GM12878 (cell line): ENCODE results near the gene SMPD3. TPM values are rescaled to one million over a fixed set of nuclear protein-coding genes. Genes with fewer than 3 reads are reported as not detected.
A peak's percentile ranks its signal among the peaks of the same experiment; 100 is the strongest.

Experiments
- ATAC-seq: fragments of 200-7000 bp; cut with Tn5 transposase; 3 replicates; pipeline ENCODE4 v1.9.1; 2020; ENCODE audit warnings: mild to moderate bottlenecking, moderate library complexity
- BruUV-seq: library from RNA; stranded (reverse); fragments of 400-500 nt; replicated peaks from 2 replicates; lab custom pipeline; 2021; lab: Mats Ljungman, UMichigan
- CTCF ChIA-PET: fragments of 300-600 bp; sonication (Branson Sonifier 250); formaldehyde crosslinking; extraction: SDS; loops from one replicate; lab custom pipeline; 2021; ENCODE audit warnings: inconsistent platforms; lab: Yijun Ruan, JAX
- POLR2A ChIA-PET: fragments of 350-600 bp; formaldehyde crosslinking; extraction: SDS; loops from one replicate; lab custom pipeline; 2021; ENCODE audit warnings: inconsistent platforms; lab: Charles Lee
- RAD21 ChIA-PET: fragments of 300-600 bp; sonication (Branson Sonifier 250); formaldehyde crosslinking; loops from one replicate; lab custom pipeline; 2023; ENCODE audit warnings: antibody characterized with exemption; ENCODE audit not compliant: unreplicated experiment; lab: Charles Lee
- SMC1A ChIA-PET: fragments of 300-600 bp; sonication (Branson Sonifier 250); formaldehyde crosslinking; loops from one replicate; lab custom pipeline; 2023; ENCODE audit not compliant: unreplicated experiment, uncharacterized antibody; lab: Charles Lee
- DNase-seq: peaks from one replicate; pipeline ENCODE4 v3.0.0-alpha.2; 2011; ENCODE audit warnings: low read depth, low spot score
- FAIRE-seq: peaks from 3 replicates; lab custom pipeline; 2011; peaks lifted over from hg19 to GRCh38; lab: Jason Lieb, UNC
- H2AFZ ChIP-seq: 2 replicates; pipeline ENCODE4 v1.6.0; 2011; ENCODE audit warnings: low read depth, low read length, control low read depth; ENCODE audit not compliant: control insufficient read depth
- H3K27ac ChIP-seq: 2 replicates; pipeline ENCODE4 v1.5.1; 2011; ENCODE audit warnings: control low read depth; ENCODE audit not compliant: control insufficient read depth, insufficient read depth
- H3K27me3 ChIP-seq, 2 experiments: replicated peaks in 1 of 2; 2 replicates each; pipeline versions ENCODE4 v1.6.0 to v1.6.1; 2011; ENCODE audit warnings: low read length in 1 of 2; ENCODE audit not compliant: control insufficient read depth in 2 of 2, insufficient read depth in 2 of 2
- H3K36me3 ChIP-seq, 2 experiments: 2 replicates each; pipeline ENCODE4 v1.5.1; 2011; ENCODE audit warnings: low read length in 1 of 2; ENCODE audit not compliant: control insufficient read depth in 2 of 2, insufficient read depth in 2 of 2
- H3K4me1 ChIP-seq: 2 replicates; pipeline ENCODE4 v1.6.1; 2011; ENCODE audit warnings: mild to moderate bottlenecking, low read length, moderate library complexity, mixed read lengths; ENCODE audit not compliant: control insufficient read depth, insufficient read depth
- H3K4me2 ChIP-seq: 2 replicates; pipeline ENCODE4 v1.6.0; 2011; ENCODE audit warnings: control low read depth; ENCODE audit not compliant: control insufficient read depth, insufficient read depth
- H3K4me3 ChIP-seq: fragments of 200-600 bp; sonication (generic); 2 replicates; pipeline ENCODE4 v1.5.1; 2016
- H3K79me2 ChIP-seq: 2 replicates; pipeline ENCODE4 v1.6.0; 2011; ENCODE audit warnings: low read length; ENCODE audit not compliant: control insufficient read depth, insufficient read depth
- H3K9ac ChIP-seq: 2 replicates; pipeline ENCODE4 v1.8.0; 2011; ENCODE audit warnings: low read length, control low read depth, mixed read lengths; ENCODE audit not compliant: control insufficient read depth, insufficient read depth
- H3K9me3 ChIP-seq: replicated peaks from 3 replicates; pipeline ENCODE4 v1.5.1; 2011; ENCODE audit warnings: mild to moderate bottlenecking, low read length; ENCODE audit not compliant: control insufficient read depth, insufficient read depth
- H4K20me1 ChIP-seq: 2 replicates; pipeline ENCODE4 v1.6.0; 2011; ENCODE audit not compliant: control insufficient read depth, insufficient read depth
- BCLAF1 ChIP-seq: fragments of 450-650 bp; IDR thresholded peaks from 2 replicates; pipeline ENCODE4 v1.6.1; 2017; ENCODE audit warnings: antibody characterized with exemption, mild to moderate bottlenecking, moderate library complexity
- IRF4 ChIP-seq: IDR thresholded peaks from 2 replicates; pipeline ENCODE4 v1.6.1; 2011; ENCODE audit warnings: low read depth, low read length
- MAX ChIP-seq: IDR thresholded peaks from 2 replicates; pipeline ENCODE4 v1.6.1; 2012; ENCODE audit warnings: low read depth, low read length, improper control_type of control experiment
- NR2C2 ChIP-seq: IDR thresholded peaks from 2 replicates; pipeline ENCODE4 v1.6.1; 2011; ENCODE audit warnings: borderline replicate concordance, low read depth; ENCODE audit not compliant: control insufficient read depth, insufficient read length
- PRDM15 ChIP-seq: fragments of 450-650 bp; formaldehyde crosslinking; IDR thresholded peaks from 2 replicates; pipeline ENCODE4 v1.4.0; 2020; ENCODE audit warnings: mild to moderate bottlenecking, moderate library complexity
- SKIL ChIP-seq: fragments of 450-650 bp; IDR thresholded peaks from 2 replicates; pipeline ENCODE4 v1.6.1; 2017; ENCODE audit warnings: mild to moderate bottlenecking, low read depth, inconsistent platforms; ENCODE audit not compliant: poor library complexity, severe bottlenecking
- SMARCA5 ChIP-seq: fragments of 450-650 bp; IDR thresholded peaks from 2 replicates; pipeline ENCODE4 v1.6.1; 2017; ENCODE audit warnings: mild to moderate bottlenecking
- SREBF2 ChIP-seq: IDR thresholded peaks from 2 replicates; pipeline ENCODE4 v1.6.1; 2012; ENCODE audit warnings: mild to moderate bottlenecking, low read length
- YY1 ChIP-seq: IDR thresholded peaks from 2 replicates; pipeline ENCODE4 v1.6.1; 2011; ENCODE audit warnings: low read depth, mild to moderate bottlenecking, low read length
- ZBTB4 ChIP-seq: fragments of 450-650 bp; formaldehyde crosslinking; IDR thresholded peaks from 2 replicates; pipeline ENCODE4 v1.4.0; 2022; ENCODE audit warnings: mild to moderate bottlenecking, moderate library complexity
- WGBS: methylation state at CpG from one replicate; pipeline ENCODE4 v1.1.6; 2016; ENCODE audit warnings: low lambda C conversion rate; ENCODE audit not compliant: insufficient replicate concordance, insufficient coverage; ENCODE audit errors: missing lambda C conversion rate; 5-methylcytosine and 5-hydroxymethylcytosine counted together
- in situ Hi-C: fragments of 300-500 bp; cut with MboI; formaldehyde crosslinking; loops from 9 replicates; pipeline ENCODE4 v1.14.3; 2018; ENCODE audit warnings: mixed read lengths
- intact Hi-C: fragments of 100-400 bp; cut with micrococcal nuclease; formaldehyde crosslinking; loops from one replicate; pipeline ENCODE4 v1.14.2; 2022; ENCODE audit not compliant: unreplicated experiment
- polyA plus RNA-seq, 11 experiments: library from polyadenylated mRNA; depleted of rRNA in 4 of 11; unstranded in 6 of 11; stranded (reverse) in 5 of 11; fragments of >200 nt; fragmentation: Nextera tagmentation in 4 of 11; fragmentation: Illumina TruSeq in 1 of 11; extraction: Ambion mirVana in 4 of 11; extraction: Trizol in 1 of 11; gene quantifications; 1 replicate in 1 of 11; 2 replicates in 10 of 11; pipeline versions ENCODE4 v1.2.1 to v1.2.3, GENCODE V29; 2011 to 2016; ENCODE audit warnings: inconsistent platforms in 2 of 11, missing spikeins in 2 of 11, low read depth in 1 of 11
- total RNA-seq, 4 experiments: library from RNA; depleted of rRNA in 3 of 4; stranded (reverse); fragments of >200 nt in 3 of 4; fragmentation: Illumina TruSeq in 1 of 4; extraction: Trizol in 1 of 4; gene quantifications; 2 replicates each; pipeline versions ENCODE4 v1.2.1 to v1.2.3, GENCODE V29; 2013 to 2021

SMPD3 gene
- total and polyA plus RNA-seq, 10 of the 15 experiments (the other 5 are each of a cell fraction or from before 2014, with no cell fraction given), result 0.04 to 2.0 (median 1.2) TPM

- ChIA-PET POLR2A (no interaction called here), RAD21 (interaction anchor here (1.8 kb wide), 1 partner anchor 150 kb away, joined by 4 read pairs; no protein-coding TSS in a partner anchor), CTCF (interaction anchor here (0.7 to 9.1 kb wide), 5 partner anchors 12 to 140 kb away, joined by 3 to 77 read pairs (median 7); no protein-coding TSS in a partner anchor), SMC1A (interaction anchor here (1.2 to 2.3 kb wide), 3 partner anchors 26 to 107 kb away, joined by 3 to 8 read pairs (median 3); partner anchors contain the start of gene SLC7A6)
- Histone ChIP-seq H3K27me3 (no peaks in the 10 kb centered on the region; a peak in 2 of 4 replicates), H4K20me1 (no peaks in the 10 kb centered on the region), H3K9ac (no peak overlapping the region), H2AFZ (no peak overlapping the region), H3K4me2 (peak overlapping the region; percentile 10; the same call in 1 of the 2 replicates), H3K79me2 (no peaks in the 10 kb centered on the region), H3K9me3 (no peaks in the 10 kb centered on the region), H3K36me3 (no peaks in the 10 kb centered on the region), H3K27ac (no peak overlapping the region), H3K4me1 (peaks cover 34% of the 10 kb centered on the region), H3K4me3 (no peak overlapping the region)
- DNase-seq (no peak), FAIRE-seq (no peak), ATAC-seq (no peak)
- intact Hi-C loops, result no loop called here
- 85% methylated on average over 27 of the region's 32 CpGs for WGBS
- in situ Hi-C loops, result no loop called here
- BruUV-seq, result no TSS peak
- TF ChIP-seq BCLAF1 (no peak), IRF4 (no peak), SREBF2 (no peak), ZBTB4 (CRISPR knock-in tag) (no peak), SMARCA5 (no peak), YY1 (no peak), SKIL (no peak), NR2C2 (no peak), MAX (no peak), PRDM15 (CRISPR knock-in tag) (no peak)
Observed at GRCh38 chr16:68370581-68371275, 77.6 kb downstream of the SMPD3 start.
